ENCODE results near the gene DNAAF1. TPM values are rescaled to one million over a fixed set of nuclear protein-coding genes. Genes with fewer than 3 reads are reported as not detected.
A peak's percentile ranks its signal among the peaks of the same experiment; 100 is the strongest.

The DNAAF1 gene
- total RNA-seq, 2 experiments from 2014 or later = not detected

GRCh38 chr16:84169765-84170310 is 24.7 kb downstream of the DNAAF1 start:
- H3K27me3 Mint-ChIP-seq (ENCODE audit: low read depth) = peaks cover 5% of the 10 kb centered on the region
- no peak overlapping the region for H3K4me3 Mint-ChIP-seq
- H3K4me1 Mint-ChIP-seq (ENCODE audit: low read depth) = no peaks in the 10 kb centered on the region
- CTCF ChIA-PET = interaction anchor here (1.4 to 2.0 kb wide), 2 partner anchors 17 kb away, joined by 4 to 5 read pairs; partner anchors contain the start of gene TAF1C
- no peaks in the 10 kb centered on the region for H3K36me3 Mint-ChIP-seq (ENCODE audit: low read depth)
- no peaks in the 10 kb centered on the region for H3K9me3 Mint-ChIP-seq
- DNase-seq = no peak
- intact Hi-C loops (cut with micrococcal nuclease) = no loop called here
- no peak overlapping the region for H3K27ac Mint-ChIP-seq

GRCh38 chr16:84174396-84174795 is 29.3 kb downstream of the DNAAF1 start:
- CTCF ChIA-PET = interaction anchor here (0.6 to 7.1 kb wide), 16 partner anchors 8 to 218 kb away, joined by 3 to 138 read pairs (median 6); partner anchors contain the start of genes MBTPS1 and TAF1C
- Mint-ChIP-seq H3K4me3 (no peak overlapping the region), H3K36me3 (ENCODE audit: low read depth) (peaks cover 3% of the 10 kb centered on the region), H3K27me3 (ENCODE audit: low read depth) (peaks cover 2% of the 10 kb centered on the region), H3K4me1 (ENCODE audit: low read depth) (peaks cover 17% of the 10 kb centered on the region), H3K27ac (no peak overlapping the region), H3K9me3 (no peaks in the 10 kb centered on the region)
- intact Hi-C loops (cut with micrococcal nuclease) = loop anchor here (2.0 kb wide), 1 partner anchor 30 kb away; the partner anchor contains the start of genes DNAAF1 and HSDL1
- no peak for DNase-seq

- Mint-ChIP-seq H3K27ac (no peak overlapping the region), H3K36me3 (ENCODE audit: low read depth) (peaks cover 3% of the 10 kb centered on the region), H3K4me1 (ENCODE audit: low read depth) (peaks cover 17% of the 10 kb centered on the region), H3K9me3 (no peaks in the 10 kb centered on the region), H3K27me3 (ENCODE audit: low read depth) (no peaks in the 10 kb centered on the region), H3K4me3 (no peak overlapping the region)
- peak; percentile 83 for DNase-seq
- CTCF ChIA-PET = interaction anchor here (0.6 to 7.1 kb wide), 31 partner anchors 9 to 309 kb away, joined by 3 to 138 read pairs (median 4); partner anchors contain the start of genes MBTPS1 and TAF1C
- intact Hi-C loops (cut with micrococcal nuclease) = loop anchor here (1.0 to 2.0 kb wide), 3 partner anchors 31 to 219 kb away; partner anchors contain the start of genes DNAAF1 and HSDL1
Observed at GRCh38 chr16:84175350-84176081, 30.4 kb downstream of the DNAAF1 start.

GRCh38 chr16:84176192-84177053 is 31.3 kb downstream of the DNAAF1 start:
- no peak overlapping the region for H3K27ac Mint-ChIP-seq
- intact Hi-C loops (cut with micrococcal nuclease) = no loop called here
- no peaks in the 10 kb centered on the region for H3K27me3 Mint-ChIP-seq (ENCODE audit: low read depth)
- peaks cover 17% of the 10 kb centered on the region for H3K4me1 Mint-ChIP-seq (ENCODE audit: low read depth)
- no peaks in the 10 kb centered on the region for H3K9me3 Mint-ChIP-seq
- H3K4me3 Mint-ChIP-seq = no peak overlapping the region
- CTCF ChIA-PET = interaction anchor here (0.7 to 7.1 kb wide), 24 partner anchors 9 to 249 kb away, joined by 3 to 138 read pairs (median 4); partner anchors contain the start of genes MBTPS1 and TAF1C
- DNase-seq = no peak
- H3K36me3 Mint-ChIP-seq (ENCODE audit: low read depth) = peaks cover 4% of the 10 kb centered on the region

- Mint-ChIP-seq H3K36me3 (ENCODE audit: low read depth) (peaks cover 5% of the 10 kb centered on the region), H3K4me3 (no peak overlapping the region), H3K4me1 (ENCODE audit: low read depth) (peaks cover 17% of the 10 kb centered on the region), H3K27me3 (ENCODE audit: low read depth) (no peaks in the 10 kb centered on the region), H3K9me3 (no peaks in the 10 kb centered on the region), H3K27ac (peak overlapping the region; percentile 81)
- peak; percentile 26 for DNase-seq
- CTCF ChIA-PET = interaction anchor here (1.3 to 7.1 kb wide), 2 partner anchors 9 to 91 kb away, joined by 8 to 138 read pairs; partner anchors contain the start of gene TAF1C
- intact Hi-C loops (cut with micrococcal nuclease) = no loop called here
Observed at GRCh38 chr16:84177741-84178073, 32.6 kb downstream of the DNAAF1 start.

GRCh38 chr16:84178146-84178765 is 33.1 kb downstream of the DNAAF1 start:
- Mint-ChIP-seq H3K4me1 (ENCODE audit: low read depth) (peaks cover 17% of the 10 kb centered on the region), H3K27me3 (ENCODE audit: low read depth) (no peaks in the 10 kb centered on the region), H3K4me3 (no peak overlapping the region), H3K27ac (peak overlapping the region; percentile 81), H3K36me3 (ENCODE audit: low read depth) (peaks cover 8% of the 10 kb centered on the region), H3K9me3 (no peaks in the 10 kb centered on the region)
- intact Hi-C loops (cut with micrococcal nuclease) = no loop called here
- no peak for DNase-seq
- CTCF ChIA-PET = interaction anchor here (0.7 to 7.1 kb wide), 4 partner anchors 9 to 101 kb away, joined by 3 to 138 read pairs (median 6); partner anchors contain the start of gene TAF1C

- Mint-ChIP-seq H3K36me3 (ENCODE audit: low read depth) (peaks cover 8% of the 10 kb centered on the region), H3K27me3 (ENCODE audit: low read depth) (no peaks in the 10 kb centered on the region), H3K4me1 (ENCODE audit: low read depth) (peaks cover 17% of the 10 kb centered on the region), H3K27ac (peak overlapping the region; percentile 81), H3K9me3 (no peaks in the 10 kb centered on the region), H3K4me3 (no peak overlapping the region)
- intact Hi-C loops (cut with micrococcal nuclease) = no loop called here
- DNase-seq = no peak
- CTCF ChIA-PET = interaction anchor here (0.7 to 1.2 kb wide), 4 partner anchors 8 to 116 kb away, joined by 3 read pairs; partner anchors contain the start of gene TAF1C
Observed at GRCh38 chr16:84178892-84179611, 33.9 kb downstream of the DNAAF1 start.

GRCh38 chr16:84179612-84180320 is 34.7 kb downstream of the DNAAF1 start:
- CTCF ChIA-PET = interaction anchor here (0.9 to 1.2 kb wide), 2 partner anchors 94 to 117 kb away, joined by 3 read pairs; no protein-coding TSS in a partner anchor
- Mint-ChIP-seq H3K36me3 (ENCODE audit: low read depth) (peaks cover 8% of the 10 kb centered on the region), H3K27ac (no peak overlapping the region), H3K4me1 (ENCODE audit: low read depth) (peaks cover 23% of the 10 kb centered on the region), H3K9me3 (no peaks in the 10 kb centered on the region), H3K4me3 (no peak overlapping the region), H3K27me3 (ENCODE audit: low read depth) (no peaks in the 10 kb centered on the region)
- no peak for DNase-seq
- intact Hi-C loops (cut with micrococcal nuclease) = no loop called here

- CTCF ChIA-PET = no interaction called here
- intact Hi-C loops (cut with micrococcal nuclease) = no loop called here
- Mint-ChIP-seq H3K36me3 (ENCODE audit: low read depth) (peaks cover 8% of the 10 kb centered on the region), H3K27ac (no peak overlapping the region), H3K27me3 (ENCODE audit: low read depth) (no peaks in the 10 kb centered on the region), H3K9me3 (no peaks in the 10 kb centered on the region), H3K4me3 (no peak overlapping the region), H3K4me1 (ENCODE audit: low read depth) (peaks cover 26% of the 10 kb centered on the region)
- DNase-seq = no peak
Observed at GRCh38 chr16:84180519-84181140, 35.5 kb downstream of the DNAAF1 start.

GRCh38 chr16:84181144-84181915 is 36.2 kb downstream of the DNAAF1 start:
- no peak for DNase-seq
- intact Hi-C loops (cut with micrococcal nuclease) = no loop called here
- H3K4me3 Mint-ChIP-seq = no peak overlapping the region
- no peaks in the 10 kb centered on the region for H3K9me3 Mint-ChIP-seq
- peaks cover 8% of the 10 kb centered on the region for H3K36me3 Mint-ChIP-seq (ENCODE audit: low read depth)
- peaks cover 30% of the 10 kb centered on the region for H3K4me1 Mint-ChIP-seq (ENCODE audit: low read depth)
- CTCF ChIA-PET = no interaction called here
- no peaks in the 10 kb centered on the region for H3K27me3 Mint-ChIP-seq (ENCODE audit: low read depth)
- no peak overlapping the region for H3K27ac Mint-ChIP-seq

Measured in activated naive CD4-positive, alpha-beta T cell treated with anti-CD3 and anti-CD28 coated beads for 36 hours (primary cell).